Renal pelvis (tissue), 4 donors: ENCODE measurements around the gene CTPS2. TPM values are rescaled to one million over a fixed set of nuclear protein-coding genes. Genes with fewer than 3 reads are reported as not detected.
"Not testable (repeated sequence)": the region's sequence is repeated elsewhere in the genome, so short reads cannot be mapped to it uniquely, and the experiment has no call there.

Source experiments
- DNase-seq: peaks from one replicate; pipeline ENCODE4 v3.0.0-alpha.2; 2013
- polyA plus RNA-seq, 3 donors: library from polyadenylated mRNA; unstranded; fragments of 120-200 nt; gene quantifications; one replicate each; pipeline ENCODE4 v1.2.1, GENCODE V29; 2013; ENCODE audit not compliant: insufficient read length in 3 of 3

CTPS2 gene
- polyA plus RNA-seq, 3 donors, result 34.0 to 44.5 (median 42.3) TPM

DNA sequence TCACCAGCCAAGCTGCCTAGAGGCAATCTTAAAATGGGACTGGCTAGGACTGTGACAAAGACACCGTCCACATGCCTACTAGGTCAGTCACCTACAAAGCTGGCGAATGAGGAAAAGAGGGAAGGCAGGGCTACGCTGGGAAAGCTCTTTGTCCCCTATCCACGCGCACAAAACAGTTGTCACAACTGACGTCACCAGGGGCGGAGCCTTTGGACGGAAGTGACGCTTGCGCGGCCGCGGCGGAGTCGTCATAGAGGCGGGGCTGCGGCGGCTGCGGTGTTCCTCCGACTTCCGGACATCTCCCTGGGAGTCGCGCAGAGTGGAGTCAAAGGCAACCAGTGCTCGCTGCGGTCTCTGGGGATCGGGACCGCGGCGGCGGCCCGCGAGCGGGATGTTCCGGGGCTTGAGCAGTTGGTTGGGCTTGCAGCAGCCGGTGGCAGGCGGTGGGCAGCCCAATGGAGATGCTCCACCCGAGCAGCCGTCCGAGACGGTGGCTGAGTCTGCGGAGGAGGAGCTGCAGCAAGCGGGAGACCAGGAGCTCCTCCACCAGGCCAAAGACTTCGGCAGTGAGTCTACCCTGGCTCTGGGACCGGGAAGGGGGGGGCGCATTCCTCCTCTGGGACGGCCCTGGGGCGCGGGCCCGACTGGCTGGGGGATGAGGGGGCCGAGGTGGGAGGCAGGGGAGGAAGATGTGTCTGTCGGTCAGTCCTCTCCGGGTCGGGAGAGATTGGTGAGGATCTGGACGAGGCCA, 7.0 kb upstream of the CTPS2 start, which contains the start of gene SYAP1:
SYAP1 (plus strand) TSS at position 279 of the 751 bp plus-strand sequence; CDS start at position 392, 113 bp downstream.
- peak; percentile 98 for DNase-seq

DNA sequence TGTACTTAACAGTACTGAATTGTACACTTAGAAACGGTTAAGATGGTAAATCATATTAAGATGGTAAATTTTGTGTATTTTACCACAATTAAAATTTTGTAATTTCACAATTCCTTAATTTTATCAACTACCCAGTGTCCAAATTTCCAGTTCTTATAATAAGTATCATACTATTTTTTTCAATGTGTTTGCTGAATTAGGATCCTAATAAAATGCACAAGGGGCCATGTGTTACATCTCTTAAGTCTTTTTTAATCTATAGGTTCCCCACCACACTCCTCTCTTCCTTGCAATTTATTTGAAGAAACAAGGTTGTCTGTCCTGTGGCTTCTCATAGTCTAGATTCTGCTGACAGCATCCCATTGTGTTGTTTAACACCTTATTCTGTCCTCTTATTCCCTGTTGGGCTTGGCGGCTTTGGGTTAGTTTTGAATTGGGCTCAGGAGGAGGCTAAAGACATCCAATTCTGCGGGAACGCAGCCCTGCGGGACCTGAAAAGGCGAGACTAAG, 6.4 kb upstream of the CTPS2 start:
- DNase-seq, result no peak

DNA sequence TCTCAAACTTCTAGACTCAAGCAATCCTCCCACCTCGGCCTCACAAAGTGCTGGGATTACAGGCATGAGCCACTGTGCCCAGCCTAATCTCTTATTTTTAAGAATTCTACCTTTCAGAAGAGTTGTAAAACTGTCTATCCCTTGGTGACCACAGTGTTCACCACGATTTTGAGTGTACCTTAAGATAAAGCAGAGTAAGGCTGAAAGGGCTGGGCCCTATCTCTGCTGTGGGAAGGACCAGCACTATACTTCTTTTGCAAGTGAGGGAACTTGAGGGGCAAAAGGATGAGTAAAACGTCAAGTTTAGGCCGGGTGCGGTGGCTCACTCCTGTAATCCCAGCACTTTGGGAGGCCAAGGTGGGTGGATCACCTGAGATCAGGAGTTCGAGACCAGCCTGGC, 4.0 kb upstream of the CTPS2 start:
- not testable (repeated sequence) for DNase-seq

DNA sequence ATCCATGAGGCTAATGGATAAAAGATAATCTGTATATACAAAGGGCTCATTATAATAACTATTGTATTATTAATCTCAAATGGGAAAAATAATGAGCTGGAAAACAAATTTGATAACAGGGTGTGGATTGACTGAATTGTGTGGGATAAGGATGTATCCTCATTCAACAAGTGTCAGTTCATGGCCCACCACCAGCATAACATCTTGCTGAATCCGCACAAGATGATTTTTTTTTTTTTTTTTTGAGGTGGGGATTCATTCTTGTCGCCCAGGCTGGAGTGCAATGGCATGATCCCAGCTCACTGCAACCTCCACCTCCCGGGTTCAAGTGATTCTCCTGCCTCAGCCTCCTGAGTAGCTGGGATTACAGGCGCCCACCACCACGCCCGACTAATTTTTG, 3.2 kb upstream of the CTPS2 start:
- DNase-seq, result not testable (repeated sequence)

DNA sequence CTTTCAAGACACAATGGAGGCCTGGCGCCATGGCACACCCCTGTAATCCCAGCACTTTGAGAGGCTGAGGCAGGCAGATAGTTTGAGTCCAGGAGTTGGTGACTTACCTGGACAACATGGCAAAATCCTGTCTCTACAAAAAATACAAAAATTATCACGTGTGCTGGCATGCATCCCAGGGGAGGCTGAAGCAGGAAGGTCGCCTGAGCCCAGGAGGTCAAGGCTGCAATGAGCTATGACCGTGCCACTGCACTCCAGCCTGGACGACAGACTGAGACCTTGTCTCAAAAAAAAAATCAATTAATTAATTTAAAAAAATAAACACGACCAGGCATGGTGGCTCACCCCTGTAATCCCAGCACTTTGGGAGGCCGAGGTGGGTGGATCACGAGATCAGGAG, 2.0 kb upstream of the CTPS2 start:
- no peak for DNase-seq

DNA sequence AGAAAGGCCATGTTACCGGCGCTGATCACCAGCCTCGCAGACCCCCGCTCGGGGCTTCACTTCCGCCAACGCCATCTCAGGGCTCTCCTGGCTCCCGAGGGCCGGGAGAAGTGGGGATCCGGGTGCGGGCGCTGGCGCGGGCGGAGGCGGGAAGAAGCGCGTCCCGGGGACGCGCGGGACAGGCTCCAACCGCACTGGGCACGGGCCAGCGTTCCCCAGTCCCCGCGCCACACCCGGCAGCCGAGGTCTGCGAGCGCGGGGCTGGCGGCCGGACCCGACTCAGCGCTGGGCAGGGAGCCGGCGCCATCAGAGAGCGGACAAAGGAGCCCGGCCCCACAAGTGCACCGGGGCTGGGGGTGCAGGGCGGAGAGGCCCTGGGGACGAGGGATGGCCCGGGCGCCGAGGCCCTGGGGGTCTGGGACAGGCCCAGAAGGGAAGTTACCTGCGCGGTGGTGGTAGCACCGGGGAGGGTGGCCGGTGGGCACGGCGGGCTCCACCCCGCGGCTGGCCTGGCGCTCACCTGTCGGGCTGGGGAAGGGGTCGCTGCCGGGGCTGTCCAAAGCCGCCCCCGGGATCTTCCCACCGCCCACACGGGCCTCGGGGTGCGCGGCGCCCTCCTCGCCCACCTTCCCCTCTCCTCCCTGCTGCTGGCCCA, 449 bp downstream of the CTPS2 start:
- DNase-seq, result no peak

DNA sequence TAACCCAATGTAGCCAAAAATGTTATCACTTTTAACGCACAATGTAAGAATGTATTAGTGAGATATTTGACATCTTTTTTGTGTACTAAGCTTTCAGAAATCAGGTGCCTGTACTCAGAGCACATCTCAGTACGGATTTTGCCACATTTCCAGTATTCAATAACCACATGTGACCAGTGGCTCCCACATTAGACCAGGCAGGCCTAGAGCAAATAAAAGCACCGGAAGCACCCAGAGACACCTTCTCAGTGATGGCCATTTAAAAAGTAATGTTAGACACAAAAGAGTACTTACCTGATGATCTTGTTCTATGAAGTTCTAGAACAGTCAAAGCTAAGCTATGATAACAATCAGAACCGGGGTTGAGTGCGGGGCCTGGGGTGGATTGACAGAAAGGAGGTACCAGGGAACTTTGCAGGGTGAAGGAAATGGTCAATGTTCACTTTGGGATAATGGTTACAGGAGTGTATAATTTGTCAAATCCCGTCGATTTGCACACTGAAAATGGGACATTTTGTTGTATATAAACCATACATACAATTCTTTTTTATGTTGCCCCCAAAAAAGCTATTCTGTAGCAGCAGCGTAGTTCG, 1.2 kb downstream of the CTPS2 start:
- no peak for DNase-seq

DNA sequence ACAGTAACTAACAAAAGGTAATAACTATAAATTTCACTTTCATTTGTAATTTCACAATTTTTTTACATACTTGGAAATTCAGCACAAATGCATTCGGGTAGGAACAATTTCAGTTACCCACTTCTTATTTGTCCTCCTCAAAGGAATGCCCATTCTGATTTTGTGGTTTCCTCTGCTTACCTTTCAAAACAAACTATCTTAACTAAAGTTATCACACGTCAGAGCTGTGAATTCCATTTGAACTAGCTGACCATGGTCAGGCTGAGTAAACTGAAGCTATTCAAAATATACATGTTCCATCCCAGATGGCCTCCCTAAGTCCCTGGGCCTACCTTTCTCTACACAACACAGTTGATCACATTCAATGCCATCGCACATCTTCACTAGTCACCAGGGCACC, 4.5 kb downstream of the CTPS2 start:
- no peak for DNase-seq

DNA sequence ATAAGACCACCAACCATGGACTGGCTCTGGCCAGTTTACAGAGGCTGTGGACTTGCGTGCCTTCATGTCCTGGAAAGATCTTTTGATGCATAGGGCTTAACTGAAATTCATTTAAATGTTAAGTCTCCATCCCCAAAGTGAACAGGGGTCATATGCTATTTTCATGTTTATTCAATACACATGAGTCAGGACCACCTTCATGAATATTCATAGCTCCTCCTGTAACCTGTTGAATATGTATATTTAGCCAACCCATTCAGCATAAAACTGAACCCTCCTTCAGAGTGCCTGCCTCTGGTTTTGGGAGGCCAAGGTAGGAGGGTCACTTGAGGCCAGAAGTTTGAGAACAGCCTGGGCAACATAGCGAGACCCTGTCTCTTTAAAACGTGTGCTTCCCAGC, 7.1 kb downstream of the CTPS2 start:
- DNase-seq, result no peak

DNA sequence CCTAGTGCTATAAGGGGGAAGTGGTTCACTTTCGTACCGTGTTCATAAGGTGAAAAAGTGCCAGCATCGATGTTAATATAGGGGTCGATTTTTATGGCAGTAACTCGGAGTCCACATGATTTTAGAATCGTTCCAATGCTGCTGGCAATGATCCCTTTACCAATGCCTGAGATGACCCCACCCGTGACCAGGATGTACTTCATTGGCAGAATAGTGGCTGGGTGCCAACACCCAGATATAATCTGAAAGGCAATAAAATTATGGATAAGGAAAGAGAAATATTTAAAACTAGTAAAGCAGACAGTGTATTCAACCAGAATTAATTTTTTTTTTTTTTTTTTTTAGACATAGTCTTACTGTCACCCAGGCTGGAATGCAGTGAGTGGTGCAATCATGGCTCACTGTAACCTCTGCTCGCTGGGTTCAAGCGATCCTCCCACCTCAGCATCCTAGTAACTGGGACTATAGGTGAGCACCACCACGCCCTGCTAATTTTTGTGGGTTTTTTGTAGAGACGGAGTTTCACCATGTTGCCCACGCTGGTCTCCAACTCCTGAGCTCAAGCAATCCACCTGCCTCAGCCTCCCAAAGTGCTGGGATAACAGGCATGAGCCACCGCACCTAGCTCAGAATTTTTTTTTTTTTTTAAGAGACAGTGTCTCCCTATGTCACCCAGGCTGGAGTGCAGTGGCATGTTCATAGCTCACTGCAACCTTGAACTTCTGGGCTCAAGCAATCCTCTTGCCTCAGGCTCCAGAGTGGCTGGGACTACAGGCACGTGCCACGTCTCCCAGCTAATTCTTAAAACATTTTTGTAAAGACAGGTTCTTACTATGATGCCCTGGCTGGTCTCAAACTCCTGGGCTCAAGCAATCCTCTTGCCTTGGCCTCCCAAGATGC, 9.5 kb downstream of the CTPS2 start:
- no peak for DNase-seq

DNA sequence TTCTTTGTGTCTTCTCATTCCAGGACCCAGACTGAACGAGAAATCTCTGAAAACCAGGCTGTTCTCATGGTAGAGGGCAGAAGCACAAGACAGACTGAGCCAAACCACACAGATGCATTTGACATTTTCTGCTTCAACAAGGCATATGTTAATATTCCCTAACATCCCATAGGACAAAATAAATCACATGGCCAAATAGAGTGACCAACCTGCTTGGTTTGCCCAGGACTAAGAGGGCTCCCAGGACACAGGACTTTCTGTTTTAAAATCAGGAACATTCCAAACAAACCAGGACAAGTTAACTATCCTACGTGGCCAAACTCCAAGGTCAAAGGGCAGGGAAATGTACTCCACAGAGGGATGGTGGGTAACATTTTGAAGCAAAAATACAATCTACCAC, 11.7 kb downstream of the CTPS2 start:
- no peak for DNase-seq

DNA sequence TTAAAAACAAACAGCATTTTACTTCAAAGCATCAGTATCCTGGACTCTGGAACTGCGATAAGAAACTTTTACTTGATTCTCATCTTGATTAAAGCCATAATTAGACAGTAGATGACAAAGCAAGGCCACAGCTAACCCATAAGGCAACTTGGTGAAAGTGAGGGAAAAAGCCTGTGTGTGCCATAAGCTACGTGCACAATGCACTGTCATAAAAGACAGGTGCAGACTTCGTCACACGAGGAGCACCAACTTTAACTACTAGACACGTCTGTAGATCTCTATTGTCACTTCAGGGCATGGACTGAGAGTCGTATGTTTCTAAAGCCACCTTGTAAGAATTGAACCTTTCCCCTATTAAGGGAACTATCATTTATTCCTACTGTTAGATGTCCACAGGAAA, 13.1 kb downstream of the CTPS2 start:
- no peak for DNase-seq

DNA sequence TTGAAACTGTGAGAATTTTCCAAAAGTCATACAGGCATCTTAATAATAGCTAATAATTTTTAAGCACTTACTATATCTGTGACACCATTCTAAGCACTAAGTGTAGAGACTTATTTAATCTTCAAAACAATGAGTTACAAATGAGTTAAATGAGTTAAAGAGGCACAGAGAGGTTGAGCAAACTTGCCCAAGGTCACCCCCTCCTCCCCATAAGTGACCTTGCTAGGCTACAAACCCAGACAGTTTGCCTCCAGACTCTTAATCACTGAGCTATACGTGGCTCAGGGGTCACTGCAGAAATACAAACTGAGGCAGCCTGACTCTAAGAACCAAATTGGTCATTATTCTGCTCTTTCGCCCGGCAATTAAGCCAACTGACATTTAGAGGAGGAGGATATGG, 15.5 kb downstream of the CTPS2 start:
- DNase-seq, result no peak

DNA sequence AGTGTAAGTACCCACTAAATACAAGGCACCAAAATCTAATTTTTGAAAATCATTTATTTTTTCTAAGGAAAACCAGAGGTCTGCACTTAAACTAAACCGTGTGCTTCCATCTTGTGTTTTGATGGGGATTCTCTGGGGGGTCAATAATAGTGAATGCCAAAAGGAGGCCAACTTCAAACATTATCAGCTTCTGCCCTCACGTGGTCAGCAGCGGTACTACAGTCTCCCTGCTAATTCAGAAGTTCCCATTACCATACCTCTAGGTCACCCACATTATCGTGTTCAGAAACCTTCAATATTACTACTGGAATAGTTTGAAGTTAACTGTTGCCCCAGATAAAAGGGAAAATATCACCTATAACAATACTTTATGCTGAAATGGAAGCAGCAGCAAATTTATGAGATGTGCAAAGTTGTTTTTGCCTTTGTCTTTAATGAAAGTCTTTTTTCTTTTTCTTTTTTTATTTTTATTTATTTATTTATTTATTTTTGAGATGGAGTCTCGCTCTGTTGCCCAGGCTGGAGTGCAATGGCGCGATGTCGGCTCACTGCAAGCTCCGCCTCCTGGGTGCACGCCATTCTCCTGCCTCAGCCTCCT, 17.3 kb downstream of the CTPS2 start:
- DNase-seq, result peak; percentile 42

DNA sequence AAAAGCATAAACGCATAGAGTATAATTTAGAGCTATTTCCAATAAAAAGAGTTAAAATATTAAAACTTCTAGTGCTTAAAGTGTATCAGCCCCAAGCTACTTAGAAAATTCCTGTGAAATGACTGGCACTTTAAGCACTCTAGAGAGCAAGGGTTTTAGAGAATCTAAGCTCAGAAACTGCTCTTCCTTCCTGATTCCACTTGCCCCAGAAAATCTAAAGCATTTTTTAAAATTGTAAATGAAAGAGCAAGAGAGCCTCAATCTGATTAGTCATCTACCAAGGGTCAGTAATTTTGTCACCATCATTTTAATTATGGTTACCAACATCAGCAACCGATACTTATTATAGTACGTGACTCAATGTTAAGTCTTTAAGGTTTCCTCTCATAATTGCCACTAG, 25.0 kb downstream of the CTPS2 start:
- DNase-seq, result no peak

DNA sequence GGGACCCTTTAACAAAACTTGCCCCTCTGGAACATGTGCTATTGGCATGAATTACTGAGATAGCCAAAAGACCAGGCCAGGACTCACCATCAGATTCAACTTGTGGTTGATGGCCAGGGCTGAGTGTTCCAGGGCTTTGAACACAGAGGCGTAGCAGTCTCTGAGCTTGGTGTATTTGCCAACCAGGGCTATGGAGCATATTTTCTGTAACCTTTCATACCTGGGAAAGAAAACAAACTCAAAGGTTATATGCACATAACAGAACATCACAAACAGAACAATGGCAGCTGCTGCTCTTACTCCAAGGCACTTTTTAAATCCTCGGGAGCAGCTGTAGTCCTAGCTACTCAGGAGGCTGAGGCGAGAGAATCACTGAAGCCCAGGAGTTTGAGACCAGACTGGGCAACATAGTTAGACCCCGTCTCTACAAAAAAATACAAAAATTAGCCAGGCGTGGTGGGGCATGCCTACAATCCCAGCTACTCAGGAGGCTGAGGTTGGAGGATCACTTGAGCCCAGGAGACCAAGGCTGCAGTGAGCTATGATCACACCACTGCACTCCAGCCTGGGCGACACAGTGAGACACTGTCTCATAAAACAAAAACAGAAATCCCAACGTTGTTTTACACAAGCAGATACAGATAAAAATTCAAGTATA, 29.3 kb downstream of the CTPS2 start:
- no peak for DNase-seq

DNA sequence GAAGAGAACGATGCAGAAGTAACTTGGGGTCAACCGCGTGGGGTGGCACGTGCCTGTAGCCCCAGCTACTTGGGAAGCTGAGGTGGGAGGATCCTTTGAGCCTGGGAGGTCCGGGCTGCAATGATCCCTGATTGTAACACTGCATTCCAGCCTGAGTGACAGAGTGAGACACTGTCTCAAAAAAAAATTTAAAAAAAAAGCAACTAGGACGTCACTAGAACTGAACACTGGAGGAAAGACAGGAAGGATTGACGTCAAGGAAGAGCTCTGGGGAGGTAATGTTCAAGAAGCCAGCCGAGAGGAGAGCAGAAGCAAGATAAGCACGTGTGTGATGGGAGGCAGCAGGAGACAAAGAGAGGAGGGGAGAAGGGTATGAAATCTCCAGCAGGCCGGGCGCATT, 33.8 kb downstream of the CTPS2 start:
- no peak for DNase-seq

DNA sequence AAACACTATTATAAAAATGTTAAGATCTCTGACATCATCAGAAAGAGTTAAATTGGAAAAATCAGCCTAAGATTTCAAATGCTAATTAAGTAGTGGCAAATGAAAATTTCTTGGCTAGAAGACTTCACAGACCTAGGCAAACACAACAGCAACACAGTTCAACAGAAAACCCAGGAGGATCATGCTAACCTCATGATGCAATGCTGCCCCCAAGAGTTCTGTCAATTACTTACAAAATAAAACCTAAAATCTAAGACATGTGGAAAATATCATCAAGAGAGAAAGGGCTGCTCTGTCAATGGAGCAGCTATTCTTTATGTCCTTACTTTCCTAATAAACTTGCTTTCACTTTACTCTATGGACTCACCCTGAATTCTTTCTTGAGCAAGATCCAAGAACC, 41.5 kb downstream of the CTPS2 start:
- peak; percentile 41 for DNase-seq

DNA sequence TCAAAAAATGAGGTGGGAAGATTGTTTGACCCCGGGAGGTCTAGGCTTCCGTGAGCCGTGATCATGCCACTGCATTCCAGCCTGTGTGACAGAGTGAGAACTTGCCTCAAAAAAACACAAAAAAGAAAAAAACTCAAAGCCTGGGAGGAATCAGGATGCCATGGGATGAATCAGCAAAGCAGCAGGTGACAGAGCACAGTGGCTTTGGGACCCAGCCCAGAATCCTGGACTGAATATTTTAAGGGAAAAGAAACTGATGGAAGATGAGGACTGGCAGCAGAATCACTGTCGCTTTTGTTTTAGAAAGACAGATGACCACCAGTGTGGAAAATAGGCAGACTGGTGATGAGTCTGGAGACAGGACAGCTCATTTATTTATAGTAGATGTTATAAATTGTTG, 45.9 kb downstream of the CTPS2 start:
- no peak for DNase-seq

DNA sequence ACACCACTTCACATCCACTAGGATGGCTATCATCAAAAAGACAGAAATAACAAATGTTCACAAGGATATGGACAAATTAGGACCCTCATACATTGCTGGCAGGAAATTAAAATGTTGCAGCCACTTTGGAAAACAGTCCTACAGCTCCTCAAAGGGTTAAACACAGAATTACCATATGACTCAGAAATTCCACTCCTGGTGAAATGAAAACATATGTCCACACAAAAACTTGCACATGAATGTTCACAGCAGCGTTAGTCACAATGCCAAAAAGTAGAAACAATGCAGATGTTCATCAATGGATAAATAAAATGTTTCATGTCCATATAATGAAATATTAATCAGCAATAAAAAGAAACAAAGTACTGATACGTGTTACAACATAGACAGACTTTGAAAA, 47.4 kb downstream of the CTPS2 start:
- no peak for DNase-seq

DNA sequence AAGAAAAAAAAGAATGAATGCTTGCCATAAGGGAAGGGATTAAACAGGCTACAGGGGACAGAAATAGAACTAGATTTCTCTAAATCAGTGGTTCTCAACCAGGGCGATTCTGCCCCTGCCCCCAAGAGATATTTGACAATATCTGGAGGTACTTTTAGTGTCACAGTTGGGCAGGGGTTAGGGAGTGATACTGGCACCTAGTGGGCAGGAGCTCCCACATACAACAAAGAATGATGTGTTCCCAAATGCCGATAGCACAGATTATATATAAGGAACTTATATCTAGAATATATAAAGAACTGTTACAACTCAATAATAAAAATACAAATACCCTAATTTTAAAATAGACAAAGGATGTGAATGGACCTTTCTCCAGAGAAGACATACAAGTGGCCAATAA, 47.8 kb downstream of the CTPS2 start:
- DNase-seq, result no peak
